ENCODE data around the gene DHX34. TPM values are rescaled to one million over a fixed set of nuclear protein-coding genes. Genes with fewer than 3 reads are reported as not detected.
"Not testable (repeated sequence)": the region's sequence is repeated elsewhere in the genome, so short reads cannot be mapped to it uniquely, and the experiment has no call there.

DHX34 gene, protein sequence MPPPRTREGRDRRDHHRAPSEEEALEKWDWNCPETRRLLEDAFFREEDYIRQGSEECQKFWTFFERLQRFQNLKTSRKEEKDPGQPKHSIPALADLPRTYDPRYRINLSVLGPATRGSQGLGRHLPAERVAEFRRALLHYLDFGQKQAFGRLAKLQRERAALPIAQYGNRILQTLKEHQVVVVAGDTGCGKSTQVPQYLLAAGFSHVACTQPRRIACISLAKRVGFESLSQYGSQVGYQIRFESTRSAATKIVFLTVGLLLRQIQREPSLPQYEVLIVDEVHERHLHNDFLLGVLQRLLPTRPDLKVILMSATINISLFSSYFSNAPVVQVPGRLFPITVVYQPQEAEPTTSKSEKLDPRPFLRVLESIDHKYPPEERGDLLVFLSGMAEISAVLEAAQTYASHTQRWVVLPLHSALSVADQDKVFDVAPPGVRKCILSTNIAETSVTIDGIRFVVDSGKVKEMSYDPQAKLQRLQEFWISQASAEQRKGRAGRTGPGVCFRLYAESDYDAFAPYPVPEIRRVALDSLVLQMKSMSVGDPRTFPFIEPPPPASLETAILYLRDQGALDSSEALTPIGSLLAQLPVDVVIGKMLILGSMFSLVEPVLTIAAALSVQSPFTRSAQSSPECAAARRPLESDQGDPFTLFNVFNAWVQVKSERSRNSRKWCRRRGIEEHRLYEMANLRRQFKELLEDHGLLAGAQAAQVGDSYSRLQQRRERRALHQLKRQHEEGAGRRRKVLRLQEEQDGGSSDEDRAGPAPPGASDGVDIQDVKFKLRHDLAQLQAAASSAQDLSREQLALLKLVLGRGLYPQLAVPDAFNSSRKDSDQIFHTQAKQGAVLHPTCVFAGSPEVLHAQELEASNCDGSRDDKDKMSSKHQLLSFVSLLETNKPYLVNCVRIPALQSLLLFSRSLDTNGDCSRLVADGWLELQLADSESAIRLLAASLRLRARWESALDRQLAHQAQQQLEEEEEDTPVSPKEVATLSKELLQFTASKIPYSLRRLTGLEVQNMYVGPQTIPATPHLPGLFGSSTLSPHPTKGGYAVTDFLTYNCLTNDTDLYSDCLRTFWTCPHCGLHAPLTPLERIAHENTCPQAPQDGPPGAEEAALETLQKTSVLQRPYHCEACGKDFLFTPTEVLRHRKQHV
- 11.5 and 18.8 TPM in 2 replicates for total RNA-seq

DNA sequence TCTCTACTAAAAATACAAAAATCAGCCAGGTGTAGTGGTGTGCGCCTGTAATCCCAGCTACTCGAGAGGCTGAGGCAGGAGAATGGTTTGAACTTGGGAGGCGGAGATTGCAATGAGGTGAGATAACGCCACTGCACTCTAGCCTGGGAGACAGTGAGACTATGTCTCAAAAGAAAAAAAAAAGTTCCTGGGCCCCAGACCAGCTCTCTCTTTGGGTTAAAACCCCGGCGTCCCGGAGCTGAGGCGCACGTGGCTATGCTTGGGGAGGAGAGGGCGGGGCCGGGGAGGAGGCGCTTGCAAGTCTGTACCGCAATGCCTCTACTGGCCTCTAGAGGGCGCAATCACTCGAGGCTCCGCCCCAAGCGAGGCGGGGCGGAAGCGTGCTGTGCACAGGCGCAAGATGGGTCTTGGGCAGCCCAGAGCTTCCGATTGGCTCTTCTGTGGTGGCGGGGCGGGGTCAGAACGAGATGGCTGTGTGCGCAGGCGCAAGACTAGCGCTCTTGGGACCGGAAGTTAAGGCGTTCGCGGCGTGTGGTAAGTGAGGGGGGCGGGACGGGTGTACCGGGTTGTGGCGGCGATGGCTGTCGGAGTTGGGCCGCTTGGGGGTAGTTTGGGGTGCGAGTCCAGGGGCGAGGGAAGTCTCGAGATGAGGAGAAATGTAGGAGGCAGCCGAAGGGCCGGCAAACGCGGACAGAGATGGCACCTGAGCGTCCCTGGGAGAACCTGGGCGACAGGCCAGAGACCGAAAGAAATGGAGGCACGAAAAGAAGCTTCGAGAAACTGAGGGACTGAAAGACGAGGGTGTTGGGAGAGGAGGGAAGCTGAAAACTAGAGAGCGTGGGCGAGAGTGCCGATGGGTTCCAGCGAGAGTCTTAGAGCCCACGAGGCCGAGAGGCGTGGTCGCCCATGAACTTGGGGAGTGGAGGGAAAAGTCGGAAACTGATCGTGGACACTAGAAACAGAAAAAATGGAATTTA lies at the start of gene DHX34:
DHX34 (plus strand) TSS at position 497 of the 977 bp plus-strand sequence. CDS start 3,716 bp downstream, outside the sequence.
- peak within 1 kb of the TSS; percentile 92 for H3K4me3 ChIP-seq (ENCODE audit: low read depth, low read length)
- DNase-seq (ENCODE audit: low read depth) = peak; percentile 82
- TF ChIP-seq CTCF (conservative IDR thresholded peaks at IDR 0.05; ENCODE audit: low read depth, low read length) = peak; percentile 96

GRCh38 chr19:47300867-47301266 lies 48.2 kb upstream of the DHX34 start:
- not testable (repeated sequence) for DNase-seq (ENCODE audit: low read depth); H3K4me3 ChIP-seq (ENCODE audit: low read depth, low read length)

DNA sequence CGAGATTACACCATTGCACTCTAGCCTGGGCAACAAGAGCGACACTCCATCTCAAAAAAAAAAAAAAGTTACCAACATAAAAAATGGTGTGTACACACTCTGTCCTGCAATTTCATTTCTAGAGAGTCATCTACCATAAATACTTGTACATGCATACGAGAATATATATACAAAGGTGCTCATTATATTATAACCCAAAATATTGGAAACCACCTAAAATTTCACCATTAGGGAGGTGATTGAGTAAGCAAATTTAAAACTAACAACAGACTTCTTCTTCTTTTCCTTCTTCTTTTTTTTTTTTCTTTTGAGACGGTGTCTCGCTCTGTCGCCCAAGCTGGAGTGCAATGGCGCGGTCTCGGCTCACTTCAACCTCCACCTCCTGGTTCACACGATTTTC lies 46.9 kb upstream of the DHX34 start:
- DNase-seq (ENCODE audit: low read depth) = no peak
- no peak overlapping the region for H3K4me3 ChIP-seq (ENCODE audit: low read depth, low read length)
- no peak for TF ChIP-seq CTCF (conservative IDR thresholded peaks at IDR 0.05; ENCODE audit: low read depth, low read length)

DNA sequence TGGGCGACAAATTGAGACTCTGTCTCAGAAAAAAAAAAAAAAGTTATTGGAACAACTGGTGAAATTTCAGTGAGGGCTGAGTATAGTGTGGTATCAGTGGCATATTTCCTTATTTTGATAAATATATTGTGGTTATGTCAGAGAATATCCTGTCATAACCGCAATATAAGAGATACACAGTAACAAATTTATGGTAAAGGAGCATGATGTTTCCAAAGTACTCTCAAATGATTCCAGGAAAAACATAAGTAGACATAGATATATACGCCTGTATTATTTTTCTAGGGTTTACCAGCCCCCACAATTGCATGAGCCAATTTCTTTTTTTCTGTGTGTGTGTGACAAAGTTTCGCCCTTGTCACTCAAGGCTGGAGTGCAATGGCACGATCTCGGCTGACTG lies 45.1 kb upstream of the DHX34 start:
- TF ChIP-seq CTCF (conservative IDR thresholded peaks at IDR 0.05; ENCODE audit: low read depth, low read length) = no peak
- no peak overlapping the region for H3K4me3 ChIP-seq (ENCODE audit: low read depth, low read length)
- DNase-seq (ENCODE audit: low read depth) = no peak

DNA sequence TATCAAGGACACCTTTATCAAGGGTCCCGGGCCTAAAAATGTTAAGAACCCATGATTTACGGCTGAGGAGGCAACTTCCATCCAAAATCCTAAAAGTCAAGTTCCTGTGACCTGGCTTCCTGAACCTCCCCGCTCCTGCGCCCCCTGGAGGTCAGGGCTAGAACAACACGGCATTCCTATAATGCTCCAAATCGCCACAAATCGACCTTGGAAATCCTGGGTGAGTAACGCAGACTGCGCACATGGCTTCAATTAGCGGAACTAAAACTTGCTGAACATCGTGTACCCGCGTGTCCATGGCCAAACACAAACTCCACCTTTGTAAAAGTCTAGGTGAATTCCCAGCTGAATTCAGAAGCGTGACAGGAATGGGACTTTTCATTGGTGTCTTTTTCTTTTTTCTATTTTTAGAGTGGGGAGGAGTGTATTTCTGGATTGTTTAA lies 43.8 kb upstream of the DHX34 start:
- DNase-seq (ENCODE audit: low read depth) = peak; percentile 88
- no peak overlapping the region for H3K4me3 ChIP-seq (ENCODE audit: low read depth, low read length)
- peak; percentile 98 for TF ChIP-seq CTCF (conservative IDR thresholded peaks at IDR 0.05; ENCODE audit: low read depth, low read length)

GRCh38 chr19:47306303-47306702 lies 42.8 kb upstream of the DHX34 start:
- no peak for DNase-seq (ENCODE audit: low read depth)
- H3K4me3 ChIP-seq (ENCODE audit: low read depth, low read length) = no peak overlapping the region
- TF ChIP-seq CTCF (conservative IDR thresholded peaks at IDR 0.05; ENCODE audit: low read depth, low read length) = no peak

Measured in epithelial cell of proximal tubule (primary cell).